Panc1 (cell line): ENCODE measurements around the gene CCR7. TPM values are rescaled to one million over a fixed set of nuclear protein-coding genes. Genes with fewer than 3 reads are reported as not detected.

Experiments used
- ATAC-seq: fragments of 200-7000 bp; cut with Tn5 transposase; 2 replicates; pipeline ENCODE4 v1.9.1; 2020; ENCODE audit warnings: mild to moderate bottlenecking, moderate library complexity
- BruUV-seq: library from RNA; stranded (reverse); fragments of 400-500 nt; replicated peaks from 2 replicates; lab custom pipeline; 2021; lab: Mats Ljungman, UMichigan
- CTCF ChIA-PET: fragments of 300-600 bp; sonication (Branson Sonifier 250); formaldehyde crosslinking; loops from one replicate; lab custom pipeline; 2022; ENCODE audit warnings: antibody characterized with exemption; lab: Charles Lee
- POLR2A ChIA-PET: fragments of 300-600 bp; sonication (Branson Sonifier 250); formaldehyde crosslinking; loops from one replicate; lab custom pipeline; 2022; ENCODE audit warnings: antibody characterized with exemption; lab: Charles Lee
- DNase-seq: peaks from one replicate; pipeline ENCODE4 v3.0.0-alpha.2; 2010; ENCODE audit warnings: low read depth, low spot score
- H3K27ac ChIP-seq: 2 replicates; pipeline ENCODE4 v1.5.1; 2011; ENCODE audit warnings: mild to moderate bottlenecking, low read length, inconsistent platforms
- H3K27me3 ChIP-seq: fragments of 200-500 bp; sonication (Bioruptor generic); 2 replicates; pipeline ENCODE4 v1.6.0; 2014; ENCODE audit warnings: low read length, inconsistent platforms; ENCODE audit not compliant: control insufficient read depth, insufficient read depth
- H3K36me3 ChIP-seq: fragments of 200-500 bp; sonication (Bioruptor generic); 2 replicates; pipeline ENCODE4 v1.5.1; 2014; ENCODE audit warnings: inconsistent platforms, mild to moderate bottlenecking, low read length, moderate library complexity; ENCODE audit not compliant: control insufficient read depth, insufficient read depth
- H3K4me1 ChIP-seq: 2 replicates; pipeline ENCODE4 v1.5.1; 2011; ENCODE audit warnings: inconsistent platforms, mild to moderate bottlenecking, low read length, moderate library complexity; ENCODE audit not compliant: control insufficient read depth, insufficient read depth
- H3K4me3 ChIP-seq, 2 experiments: 2 replicates each; pipeline ENCODE4 v1.5.1; 2011 to 2012; ENCODE audit warnings: low read depth in 2 of 2, low read length in 2 of 2, mild to moderate bottlenecking in 2 of 2, inconsistent platforms in 1 of 2, moderate library complexity in 1 of 2
- H3K9me3 ChIP-seq: fragments of 200-500 bp; sonication (Bioruptor generic); 2 replicates; pipeline ENCODE4 v1.5.1; 2014; ENCODE audit warnings: low read depth, mild to moderate bottlenecking, inconsistent platforms, low read length, moderate library complexity; ENCODE audit not compliant: control insufficient read depth, insufficient read depth
- CTCF ChIP-seq: fragments of 450-650 bp; IDR thresholded peaks from 2 replicates; pipeline ENCODE4 v1.5.1; 2017; ENCODE audit warnings: mild to moderate bottlenecking
- POLR2AphosphoS5 ChIP-seq: IDR thresholded peaks from 2 replicates; pipeline ENCODE4 v1.6.1; 2012; ENCODE audit warnings: mild to moderate bottlenecking, low read depth, low read length, moderate library complexity
- SIN3A ChIP-seq: IDR thresholded peaks from 2 replicates; pipeline ENCODE4 v1.6.1; 2012; ENCODE audit warnings: low read depth, mild to moderate bottlenecking, low read length, moderate library complexity, borderline replicate concordance; ENCODE audit not compliant: insufficient read depth
- TCF7L2 ChIP-seq: IDR thresholded peaks from 2 replicates; pipeline ENCODE4 v1.6.1; 2011; ENCODE audit warnings: mild to moderate bottlenecking, low read depth, low read length, inconsistent platforms
- in situ Hi-C: cut with HindIII; loops from 2 replicates; pipeline ENCODE4 v1.10.0; 2016; ENCODE audit warnings: low sequenced_read_pairs, low pct_unique_long_range_greater_than_20kb
- intact Hi-C: fragments of 100-400 bp; cut with micrococcal nuclease; formaldehyde crosslinking; loops from one replicate; pipeline ENCODE4 v1.10.0; 2022; ENCODE audit not compliant: unreplicated experiment
- total RNA-seq: library from RNA; stranded (reverse); gene quantifications from one replicate; pipeline ENCODE4 v1.2.1, GENCODE V29; 2021; ENCODE audit not compliant: unreplicated experiment
- TF ChIP-seq, protein P1 (sequence below), 2 experiments: IDR thresholded peaks; 2 replicates each; pipeline ENCODE4 v1.6.1; 2011 to 2012; ENCODE audit warnings: low read depth in 2 of 2, control low read depth in 1 of 2, low read length in 1 of 2, mild to moderate bottlenecking in 1 of 2, moderate library complexity in 1 of 2; ENCODE audit not compliant: insufficient read depth in 1 of 2

Gene CCR7
- total RNA-seq, 1 experiment from 2014 or later, result 0.44 TPM

DNA sequence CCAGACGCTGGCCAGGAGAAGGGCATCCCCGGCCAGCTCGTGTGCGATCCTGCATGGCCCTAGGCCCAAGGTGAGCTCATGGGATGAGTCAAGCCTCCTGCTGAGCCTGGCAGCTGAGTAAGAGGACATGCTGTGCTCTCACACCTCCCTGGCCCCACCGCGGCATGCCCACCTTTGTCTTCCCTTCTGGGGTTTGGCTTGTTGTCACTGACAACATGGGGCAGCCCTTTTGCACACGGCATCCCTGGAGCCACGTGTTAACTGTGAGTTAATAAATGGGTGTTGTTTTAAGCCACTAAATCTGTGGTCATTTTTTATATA, 55.0 kb downstream of the CCR7 start:
- ATAC-seq, result peak; percentile 89
- in situ Hi-C loops (no loop called here), intact Hi-C loops (no loop called here)
- H3K4me3 ChIP-seq, result no peak overlapping the region
- DNase-seq, result no peak
- no peaks in the 10 kb centered on the region for H3K27me3 ChIP-seq
- CTCF ChIA-PET, result interaction anchor here (0.5 to 2.4 kb wide), 3 partner anchors 23 to 34 kb away, joined by 3 to 11 read pairs (median 9); no protein-coding TSS in a partner anchor
- no peak for TF ChIP-seq POLR2AphosphoS5
- TF ChIP-seq, protein P1, sequence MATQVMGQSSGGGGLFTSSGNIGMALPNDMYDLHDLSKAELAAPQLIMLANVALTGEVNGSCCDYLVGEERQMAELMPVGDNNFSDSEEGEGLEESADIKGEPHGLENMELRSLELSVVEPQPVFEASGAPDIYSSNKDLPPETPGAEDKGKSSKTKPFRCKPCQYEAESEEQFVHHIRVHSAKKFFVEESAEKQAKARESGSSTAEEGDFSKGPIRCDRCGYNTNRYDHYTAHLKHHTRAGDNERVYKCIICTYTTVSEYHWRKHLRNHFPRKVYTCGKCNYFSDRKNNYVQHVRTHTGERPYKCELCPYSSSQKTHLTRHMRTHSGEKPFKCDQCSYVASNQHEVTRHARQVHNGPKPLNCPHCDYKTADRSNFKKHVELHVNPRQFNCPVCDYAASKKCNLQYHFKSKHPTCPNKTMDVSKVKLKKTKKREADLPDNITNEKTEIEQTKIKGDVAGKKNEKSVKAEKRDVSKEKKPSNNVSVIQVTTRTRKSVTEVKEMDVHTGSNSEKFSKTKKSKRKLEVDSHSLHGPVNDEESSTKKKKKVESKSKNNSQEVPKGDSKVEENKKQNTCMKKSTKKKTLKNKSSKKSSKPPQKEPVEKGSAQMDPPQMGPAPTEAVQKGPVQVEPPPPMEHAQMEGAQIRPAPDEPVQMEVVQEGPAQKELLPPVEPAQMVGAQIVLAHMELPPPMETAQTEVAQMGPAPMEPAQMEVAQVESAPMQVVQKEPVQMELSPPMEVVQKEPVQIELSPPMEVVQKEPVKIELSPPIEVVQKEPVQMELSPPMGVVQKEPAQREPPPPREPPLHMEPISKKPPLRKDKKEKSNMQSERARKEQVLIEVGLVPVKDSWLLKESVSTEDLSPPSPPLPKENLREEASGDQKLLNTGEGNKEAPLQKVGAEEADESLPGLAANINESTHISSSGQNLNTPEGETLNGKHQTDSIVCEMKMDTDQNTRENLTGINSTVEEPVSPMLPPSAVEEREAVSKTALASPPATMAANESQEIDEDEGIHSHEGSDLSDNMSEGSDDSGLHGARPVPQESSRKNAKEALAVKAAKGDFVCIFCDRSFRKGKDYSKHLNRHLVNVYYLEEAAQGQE (IDR thresholded peaks at IDR 0.05; ENCODE audit: insufficient read depth in 1 of 2, low read depth in 2 of 2, low read length in 1 of 2), result no peak
- H3K27ac ChIP-seq, result no peak overlapping the region; the same call in 1 of the 2 replicates
- H3K4me1 ChIP-seq, result peaks cover 8% of the 10 kb centered on the region
- no peaks in the 10 kb centered on the region for H3K9me3 ChIP-seq
- POLR2A ChIA-PET, result no interaction called here
- no peaks in the 10 kb centered on the region for H3K36me3 ChIP-seq
- BruUV-seq, result no TSS peak

GRCh38 chr17:40509626-40510327, 55.5 kb downstream of the CCR7 start:
- POLR2A ChIA-PET, result no interaction called here
- Histone ChIP-seq H3K27ac (no peak overlapping the region), H3K27me3 (no peaks in the 10 kb centered on the region), H3K4me3 (no peak overlapping the region), H3K4me1 (peaks cover 8% of the 10 kb centered on the region), H3K9me3 (no peaks in the 10 kb centered on the region), H3K36me3 (no peaks in the 10 kb centered on the region)
- CTCF ChIA-PET, result interaction anchor here (0.5 to 2.4 kb wide), 3 partner anchors 23 to 33 kb away, joined by 3 to 11 read pairs (median 9); no protein-coding TSS in a partner anchor
- DNase-seq, result no peak
- BruUV-seq, result no TSS peak
- peak; percentile 32 for ATAC-seq
- in situ Hi-C loops, result no loop called here
- no peak for TF ChIP-seq SIN3A
- no peak for TF ChIP-seq POLR2AphosphoS5
- no peak for TF ChIP-seq TCF7L2
- no peak for TF ChIP-seq CTCF
- TF ChIP-seq, protein P1 (IDR thresholded peaks at IDR 0.05; ENCODE audit: insufficient read depth in 1 of 2, low read depth in 2 of 2, low read length in 1 of 2), result no peak
- intact Hi-C loops, result no loop called here
